Activated CD8-positive, alpha-beta memory T cell treated with anti-CD3 and anti-CD28 coated beads, Interleukin-2, amount 50 U/mL, for 48 hours (primary cell): Measurements from ENCODE around the gene BCL2L15.

Experiments used
- DNase-seq: peaks from one replicate; pipeline ENCODE4 v3.0.0-alpha.2; 2020

Gene BCL2L15

DNA sequence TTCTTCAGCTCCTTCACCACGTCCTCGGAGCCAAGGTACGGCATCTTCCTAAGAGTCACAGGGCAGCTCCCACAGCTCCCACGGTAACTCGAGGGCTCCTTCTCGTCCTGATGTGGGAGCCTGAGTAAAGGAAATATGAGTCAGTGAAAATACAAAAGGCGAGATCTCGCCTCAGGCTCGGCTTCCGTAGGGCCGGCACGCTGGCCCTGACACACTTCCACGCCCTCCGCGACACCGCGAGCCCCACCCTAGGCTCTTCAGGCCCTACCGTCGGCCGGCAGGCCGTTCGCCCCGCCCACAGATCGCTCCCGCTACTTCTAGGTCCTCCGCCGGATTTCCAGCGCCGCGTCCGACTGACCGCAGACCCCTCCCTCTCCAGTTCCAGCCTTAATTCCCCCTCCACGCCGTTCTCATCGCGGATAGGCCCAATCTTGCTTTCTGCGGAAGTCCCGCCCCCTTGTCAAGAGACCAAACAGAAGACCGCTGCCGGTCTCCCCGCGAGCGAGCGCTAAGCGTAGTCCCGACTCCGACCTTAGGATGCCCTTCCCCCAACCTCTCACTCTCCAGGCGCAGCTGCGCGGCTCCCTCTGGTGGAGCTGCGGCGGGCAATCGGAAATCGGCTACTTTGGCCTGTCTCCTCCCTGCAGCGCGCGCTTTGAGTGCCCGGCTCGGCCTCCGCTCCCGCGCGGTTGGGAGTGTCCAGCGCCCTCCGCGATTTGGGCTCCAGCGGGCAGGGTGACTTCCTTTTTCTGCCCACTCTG, 17.5 kb upstream of the BCL2L15 start, which contains the start of the genes AP4B1 and DCLRE1B:
Gene AP4B1 (minus strand): TSS at position 126 of the 761 bp plus-strand sequence. CDS start 82 bp downstream, at position 44.
Gene DCLRE1B (plus strand): TSS at position 653 of the 761 bp plus-strand sequence. CDS start 261 bp downstream, outside the sequence.
- peak; percentile 97 for DNase-seq

DNA sequence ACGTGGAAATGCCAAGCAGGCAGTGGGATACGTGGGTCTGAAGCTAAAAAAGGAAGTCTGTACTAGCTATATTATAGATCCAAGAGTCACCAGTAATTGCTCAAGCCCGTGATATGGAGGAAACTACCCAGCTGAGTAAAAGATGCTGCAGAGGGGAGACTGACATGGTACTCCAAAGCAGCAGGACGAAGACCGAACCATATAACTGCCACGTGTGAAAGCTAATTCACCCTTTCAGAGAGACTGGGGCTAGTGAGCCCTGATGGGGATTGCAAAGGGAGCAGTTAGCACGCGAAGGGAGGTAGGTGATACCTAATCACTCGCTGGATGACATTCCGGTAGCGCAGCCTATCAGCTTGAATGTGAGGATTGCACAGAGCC, 16.9 kb upstream of the BCL2L15 start:
- DNase-seq: no peak

DNA sequence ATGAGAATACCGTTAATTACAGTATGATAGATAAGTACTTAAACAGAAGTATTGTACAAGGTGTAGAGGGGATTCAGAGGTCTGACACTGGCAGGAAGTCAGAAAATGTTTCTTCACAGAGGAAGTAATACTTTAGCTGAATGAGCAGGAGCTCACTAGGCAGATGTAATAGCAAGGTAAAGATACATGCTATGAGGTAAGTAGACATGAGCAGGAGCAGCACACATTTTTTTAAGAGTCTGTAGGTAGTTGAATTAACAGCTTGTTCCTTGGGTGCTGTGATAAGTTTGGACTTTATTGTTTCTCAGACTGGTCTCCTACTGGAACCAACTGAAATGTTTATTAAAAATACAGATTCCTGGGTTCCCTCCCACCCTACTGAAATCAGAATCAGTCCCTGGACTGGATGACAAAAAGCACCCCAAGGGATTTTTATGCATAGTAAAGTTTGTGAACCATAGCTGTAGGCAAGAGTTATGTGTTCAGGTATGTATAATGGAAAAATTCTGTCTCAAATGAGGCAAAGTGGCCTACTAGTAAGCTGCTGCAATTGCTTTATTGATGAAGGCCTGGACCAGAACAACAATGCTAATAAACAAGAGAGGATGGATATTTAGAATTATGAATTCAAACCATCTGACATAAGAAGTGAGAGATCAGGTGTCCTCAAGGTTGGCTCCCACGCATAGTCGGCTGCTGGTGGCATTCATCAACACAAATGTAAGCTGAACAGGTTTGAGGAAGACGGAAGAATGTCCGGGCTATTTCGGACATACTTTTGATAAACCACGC, 16.3 kb upstream of the BCL2L15 start:
- no peak for DNase-seq

GRCh38 chr1:113901191-113901590, 13.8 kb upstream of the BCL2L15 start:
- no peak for DNase-seq

- no peak for DNase-seq
Observed at GRCh38 chr1:113899111-113899510, 11.7 kb upstream of the BCL2L15 start.

- no peak for DNase-seq
Observed at GRCh38 chr1:113898241-113898814, 10.9 kb upstream of the BCL2L15 start.

GRCh38 chr1:113895961-113896360, 8.6 kb upstream of the BCL2L15 start:
- no peak for DNase-seq

GRCh38 chr1:113895098-113895497, 7.7 kb upstream of the BCL2L15 start:
- DNase-seq: no peak

DNA sequence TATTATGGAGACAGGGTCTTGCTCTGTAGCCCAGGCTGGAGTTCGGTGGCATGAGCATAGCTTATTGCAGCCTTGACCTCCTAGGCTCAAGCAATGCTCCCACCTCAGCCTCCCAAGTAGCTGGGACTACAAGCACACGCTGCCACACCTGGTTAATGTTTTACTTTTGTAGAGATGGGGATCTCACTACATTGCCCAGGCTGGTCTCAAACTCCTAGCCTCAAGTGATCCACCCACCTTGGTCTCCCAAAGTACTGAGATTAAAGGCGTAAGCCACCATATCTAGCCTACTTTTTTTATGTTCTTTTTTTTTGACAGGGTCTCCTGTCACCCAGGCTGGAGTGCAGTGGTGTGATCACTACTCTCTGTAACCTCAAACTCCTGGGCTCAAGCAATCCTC, 5.9 kb upstream of the BCL2L15 start:
- DNase-seq: no peak

GRCh38 chr1:113891631-113892220, 4.3 kb upstream of the BCL2L15 start:
- DNase-seq: no peak

DNA sequence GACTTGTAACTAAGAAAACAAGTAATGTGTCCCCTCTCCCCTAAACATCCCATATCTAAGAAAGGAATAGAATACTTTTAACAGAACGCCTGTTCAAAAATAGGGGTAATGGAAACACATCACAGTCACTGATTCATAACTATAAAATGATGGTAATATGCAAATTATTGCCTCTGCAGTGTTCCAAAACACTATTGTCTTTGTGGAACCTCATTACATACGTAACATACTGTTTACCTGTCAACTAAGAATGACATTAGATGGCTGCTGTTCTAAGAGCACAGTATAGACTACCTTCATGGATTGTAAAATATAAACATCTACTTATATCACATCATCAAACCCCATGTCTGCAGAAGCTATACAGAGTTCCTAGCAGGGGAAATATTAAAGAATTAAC, 3.4 kb upstream of the BCL2L15 start:
- no peak for DNase-seq

DNA sequence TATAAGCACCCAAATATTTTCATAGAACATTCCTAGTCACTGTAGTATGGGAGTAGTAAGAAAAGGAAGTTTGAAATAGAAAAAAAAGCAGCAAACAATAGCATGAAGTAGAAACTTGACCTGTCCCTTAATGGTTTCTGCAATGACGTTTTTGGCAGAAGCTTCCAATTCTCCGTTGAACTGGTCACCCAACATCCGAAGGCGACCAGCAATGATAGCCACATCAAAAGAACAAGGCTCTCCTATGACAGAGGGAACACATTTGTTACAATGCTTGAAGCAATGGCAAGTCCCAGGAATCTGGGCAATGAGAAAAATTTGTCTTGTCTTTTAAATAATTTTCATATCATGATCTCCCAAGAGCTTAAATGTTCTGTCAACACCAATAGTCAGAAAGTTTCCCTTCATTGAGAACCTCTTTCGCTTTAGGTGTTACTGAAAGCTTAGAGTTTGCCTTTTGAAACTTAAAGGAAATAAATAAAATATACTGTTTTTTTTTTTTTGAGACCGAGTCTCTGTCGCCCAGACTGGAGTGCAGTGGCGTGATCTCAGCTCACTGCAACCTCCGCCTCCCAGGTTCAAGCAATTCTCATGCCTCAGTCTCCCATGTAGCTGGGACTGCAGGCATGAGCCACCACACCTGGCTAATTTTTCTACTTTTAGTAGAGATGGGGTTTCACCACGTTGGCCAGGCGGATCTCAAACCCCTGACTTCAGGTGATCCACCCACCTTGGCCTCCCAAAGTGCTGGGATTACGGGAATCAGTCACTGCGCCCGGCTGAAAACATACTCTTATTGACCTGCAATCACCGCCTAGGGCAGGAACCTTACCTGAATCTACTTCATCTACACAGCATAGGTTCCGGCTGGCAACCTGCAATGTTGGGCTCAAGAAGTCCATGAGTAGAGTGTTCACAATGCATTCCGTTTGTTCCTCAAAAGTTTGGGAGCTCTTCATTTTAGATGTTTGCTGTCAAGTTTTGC, 672 bp downstream of the BCL2L15 start:
- no peak for DNase-seq

DNA sequence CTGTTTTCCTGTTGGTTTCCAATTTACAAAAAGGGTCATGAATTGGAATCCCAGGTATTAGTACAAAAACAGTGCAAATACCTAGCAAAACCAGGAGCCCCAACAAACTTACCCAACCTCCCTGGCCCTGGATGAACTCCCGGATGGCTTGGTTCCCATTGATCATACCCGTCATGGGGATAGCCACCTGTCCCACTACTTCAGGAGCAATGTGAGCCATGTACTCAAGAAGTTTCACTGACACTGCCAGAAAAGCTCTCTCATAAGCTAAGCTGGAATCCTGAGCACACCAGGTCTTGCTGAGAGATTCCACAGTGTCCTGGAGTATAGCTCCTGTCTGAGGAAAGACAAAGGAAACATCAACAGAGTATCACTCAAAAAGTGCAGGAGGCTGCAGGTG, 5.7 kb downstream of the BCL2L15 start:
- no peak for DNase-seq

DNA sequence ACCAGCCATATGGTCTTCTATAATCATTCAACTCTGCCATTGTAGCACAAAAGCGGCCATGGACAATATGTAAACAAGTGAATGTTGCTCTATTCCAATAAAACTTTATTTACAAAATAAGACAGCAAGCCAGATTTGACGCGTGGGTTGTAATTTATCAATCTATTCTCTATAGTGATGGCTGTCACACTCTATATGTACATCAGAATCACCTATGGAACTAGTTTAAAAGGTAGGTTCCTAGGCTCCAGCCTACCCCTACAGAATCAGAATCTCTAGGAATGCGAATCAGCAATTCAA, 7.7 kb downstream of the BCL2L15 start:
- DNase-seq: no peak

DNA sequence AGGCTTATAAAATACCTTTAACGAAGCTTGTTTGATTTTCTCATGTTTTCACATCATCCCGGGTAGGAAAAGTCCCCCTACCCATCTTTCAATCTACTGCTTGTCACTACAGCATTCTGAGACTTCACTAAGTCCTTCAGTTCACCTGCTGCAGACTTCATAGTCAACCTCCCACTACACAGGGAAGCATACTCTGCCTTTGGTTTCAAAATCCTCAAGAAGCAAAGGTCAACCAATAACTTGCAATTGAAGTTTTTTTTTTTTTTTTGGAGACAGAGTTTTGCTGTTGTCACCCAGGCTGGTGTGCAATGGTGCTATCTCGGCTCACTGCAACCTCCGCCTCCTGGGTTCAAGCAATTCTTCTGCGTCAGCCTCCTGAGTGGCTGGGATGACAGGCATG, 11.2 kb downstream of the BCL2L15 start:
- no peak for DNase-seq

GRCh38 chr1:113875714-113876113, 11.7 kb downstream of the BCL2L15 start:
- DNase-seq: no peak

- DNase-seq: no peak
Observed at GRCh38 chr1:113874012-113874879, 13.1 kb downstream of the BCL2L15 start.

DNA sequence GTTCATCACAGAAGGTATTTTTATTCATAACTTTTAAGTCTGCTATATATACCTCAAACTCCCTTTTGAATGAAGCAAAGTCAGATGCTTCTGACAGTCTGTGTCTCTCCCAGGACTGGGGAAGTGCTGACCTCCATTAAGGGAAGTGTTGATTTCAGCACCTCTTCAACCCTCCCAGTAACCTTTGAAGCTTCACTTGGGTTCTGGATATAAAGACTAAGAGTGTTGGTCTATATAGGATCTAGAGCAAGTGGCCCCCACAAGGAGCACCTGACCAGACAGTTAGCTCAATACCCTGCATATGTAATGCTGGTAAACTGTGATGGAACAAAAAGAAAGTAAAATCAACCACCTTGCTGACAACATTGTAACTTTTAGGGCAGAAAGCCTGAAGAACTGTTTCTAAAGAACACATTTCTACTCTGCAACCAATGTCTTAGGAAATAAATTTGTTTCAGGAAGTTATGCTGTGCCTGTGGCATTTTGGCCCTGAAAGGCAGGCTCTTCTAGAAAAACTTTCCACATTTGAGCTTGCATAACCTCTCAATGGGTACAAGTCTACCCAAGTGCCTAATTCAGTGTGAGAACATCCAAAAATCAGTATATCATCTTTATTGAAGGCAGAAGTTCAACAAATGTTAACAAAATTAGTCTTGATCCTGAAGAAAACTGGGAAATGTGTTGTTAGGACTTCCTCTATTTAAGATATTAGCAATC, 15.0 kb downstream of the BCL2L15 start:
- no peak for DNase-seq

DNA sequence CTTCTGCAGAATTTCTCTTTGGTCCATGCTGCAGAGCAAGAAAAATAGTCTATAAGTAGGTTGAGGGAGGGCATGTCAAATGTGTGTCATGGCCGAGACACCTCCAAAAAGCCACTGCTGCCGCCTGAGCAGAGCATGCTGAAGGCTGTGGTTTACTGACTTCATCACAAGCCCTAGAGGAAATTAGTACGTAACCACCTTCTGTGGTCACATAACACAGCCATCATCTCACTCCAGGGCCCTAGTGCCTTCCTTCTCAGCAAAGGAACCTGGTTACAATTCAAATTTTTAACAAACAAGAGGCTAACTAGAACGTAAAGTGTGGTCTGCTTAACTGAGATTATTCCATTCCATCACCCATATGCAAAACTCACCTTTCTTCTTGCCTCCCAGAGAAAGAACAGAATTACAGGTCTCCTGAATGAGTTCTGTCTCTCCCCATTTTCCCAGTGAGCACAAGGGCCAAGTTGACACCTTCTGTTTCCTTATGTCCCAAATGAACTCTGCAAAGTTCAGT, 15.7 kb downstream of the BCL2L15 start, which contains the start of gene PTPN22:
Gene PTPN22 (minus strand): TSS at position 116 of the 517 bp plus-strand sequence.
- peak; percentile 81 for DNase-seq

GRCh38 chr1:113870778-113871177, 16.6 kb downstream of the BCL2L15 start:
- no peak for DNase-seq
